Measurements from ENCODE around the gene ATAT1. TPM values are rescaled to one million over a fixed set of nuclear protein-coding genes. Genes with fewer than 3 reads are reported as not detected.
"Not testable (repeated sequence)": the region's sequence is repeated elsewhere in the genome, so short reads cannot be mapped to it uniquely, and the experiment has no call there.

ATAT1 gene
- total RNA-seq, 1 experiment from 2014 or later: 6.4 TPM

- TSS peak; percentile 14 for BruUV-seq (replicated peaks)
- Mint-ChIP-seq H3K4me3 (ENCODE audit: unreplicated experiment) (no peak overlapping the region), H3K27me3 (ENCODE audit: insufficient read depth, unreplicated experiment) (no peaks in the 10 kb centered on the region), H3K9me3 (ENCODE audit: unreplicated experiment) (no peaks in the 10 kb centered on the region), H3K4me1 (ENCODE audit: insufficient read depth, unreplicated experiment) (no peaks in the 10 kb centered on the region), H3K27ac (ENCODE audit: low read depth, unreplicated experiment) (no peak overlapping the region), H3K36me3 (ENCODE audit: insufficient read depth, unreplicated experiment) (peaks cover 88% of the 10 kb centered on the region)
- POLR2A ChIA-PET: interaction anchor here (1.1 kb wide), 1 partner anchor 18 kb away, joined by 3 read pairs; the partner anchor contains the start of gene DHX16
- CTCF ChIA-PET: interaction anchor here (0.8 kb wide), 1 partner anchor 17 kb away, joined by 4 read pairs; no protein-coding TSS in a partner anchor
- TF ChIP-seq CTCF (IDR thresholded peaks at IDR 0.05; ENCODE audit: unreplicated experiment): no peak
- intact Hi-C loops (cut with micrococcal nuclease): no loop called here
- no peak for DNase-seq (ENCODE audit: unreplicated experiment)
Measured at GRCh38 chr6:30654798-30655742, 28.4 kb downstream of the ATAT1 start.

- intact Hi-C loops (cut with micrococcal nuclease): no loop called here
- no peak for DNase-seq (ENCODE audit: unreplicated experiment)
- Mint-ChIP-seq H3K9me3 (ENCODE audit: unreplicated experiment) (no peaks in the 10 kb centered on the region), H3K4me3 (ENCODE audit: unreplicated experiment) (no peak overlapping the region), H3K27ac (ENCODE audit: low read depth, unreplicated experiment) (no peak overlapping the region), H3K4me1 (ENCODE audit: insufficient read depth, unreplicated experiment) (no peaks in the 10 kb centered on the region), H3K36me3 (ENCODE audit: insufficient read depth, unreplicated experiment) (peaks cover 86% of the 10 kb centered on the region), H3K27me3 (ENCODE audit: insufficient read depth, unreplicated experiment) (no peaks in the 10 kb centered on the region)
- ChIA-PET CTCF (no interaction called here), POLR2A (no interaction called here)
- no peak for TF ChIP-seq CTCF (IDR thresholded peaks at IDR 0.05; ENCODE audit: unreplicated experiment)
- no TSS peak for BruUV-seq (replicated peaks)
Measured at GRCh38 chr6:30655743-30656094, 29.0 kb downstream of the ATAT1 start.

- ChIA-PET CTCF (interaction anchor here (0.6 kb wide), 2 partner anchors 124 to 1000 kb away, joined by 3 read pairs; no protein-coding TSS in a partner anchor), POLR2A (interaction anchor here (0.7 to 1.3 kb wide), 2 partner anchors 10 to 75 kb away, joined by 3 read pairs; partner anchors contain the start of gene C6orf136)
- intact Hi-C loops (cut with micrococcal nuclease): no loop called here
- Mint-ChIP-seq H3K36me3 (ENCODE audit: insufficient read depth, unreplicated experiment) (peaks cover 85% of the 10 kb centered on the region), H3K4me1 (ENCODE audit: insufficient read depth, unreplicated experiment) (no peaks in the 10 kb centered on the region), H3K27me3 (ENCODE audit: insufficient read depth, unreplicated experiment) (no peaks in the 10 kb centered on the region), H3K4me3 (ENCODE audit: unreplicated experiment) (no peak overlapping the region), H3K27ac (ENCODE audit: low read depth, unreplicated experiment) (no peak overlapping the region), H3K9me3 (ENCODE audit: unreplicated experiment) (no peaks in the 10 kb centered on the region)
- no peak for TF ChIP-seq CTCF (IDR thresholded peaks at IDR 0.05; ENCODE audit: unreplicated experiment)
- TSS peak; percentile 21 for BruUV-seq (replicated peaks)
- no peak for DNase-seq (ENCODE audit: unreplicated experiment)
Measured at GRCh38 chr6:30656513-30656912, 29.8 kb downstream of the ATAT1 start.

GRCh38 chr6:30657454-30657853, 30.8 kb downstream of the ATAT1 start:
- no peak for DNase-seq (ENCODE audit: unreplicated experiment)
- no peaks in the 10 kb centered on the region for H3K4me1 Mint-ChIP-seq (ENCODE audit: insufficient read depth, unreplicated experiment)
- intact Hi-C loops (cut with micrococcal nuclease): no loop called here
- BruUV-seq (replicated peaks): no TSS peak
- no peaks in the 10 kb centered on the region for H3K27me3 Mint-ChIP-seq (ENCODE audit: insufficient read depth, unreplicated experiment)
- CTCF ChIA-PET: no interaction called here
- no peak for TF ChIP-seq CTCF (IDR thresholded peaks at IDR 0.05; ENCODE audit: unreplicated experiment)
- H3K4me3 Mint-ChIP-seq (ENCODE audit: unreplicated experiment): no peak overlapping the region
- H3K36me3 Mint-ChIP-seq (ENCODE audit: insufficient read depth, unreplicated experiment): peaks cover 85% of the 10 kb centered on the region
- H3K27ac Mint-ChIP-seq (ENCODE audit: low read depth, unreplicated experiment): no peak overlapping the region
- POLR2A ChIA-PET: interaction anchor here (1.3 to 1.4 kb wide), 2 partner anchors 11 to 15 kb away, joined by 3 read pairs; partner anchors contain the start of genes C6orf136 and DHX16
- no peaks in the 10 kb centered on the region for H3K9me3 Mint-ChIP-seq (ENCODE audit: unreplicated experiment)

GRCh38 chr6:30657922-30658321, 31.2 kb downstream of the ATAT1 start:
- H3K27ac Mint-ChIP-seq (ENCODE audit: low read depth, unreplicated experiment); H3K4me3 Mint-ChIP-seq (ENCODE audit: unreplicated experiment): not testable (repeated sequence)
- POLR2A ChIA-PET: interaction anchor here (1.4 kb wide), 1 partner anchor 14 kb away, joined by 3 read pairs; the partner anchor contains the start of gene DHX16

More at GRCh38 chr6:30657922-30658321, 31.2 kb downstream of the ATAT1 start:
- intact Hi-C loops (cut with micrococcal nuclease); H3K9me3 Mint-ChIP-seq (ENCODE audit: unreplicated experiment); H3K4me1 Mint-ChIP-seq (ENCODE audit: insufficient read depth, unreplicated experiment); H3K27me3 Mint-ChIP-seq (ENCODE audit: insufficient read depth, unreplicated experiment); DNase-seq (ENCODE audit: unreplicated experiment); CTCF ChIA-PET; BruUV-seq (replicated peaks): not testable (repeated sequence)
- H3K36me3 Mint-ChIP-seq (ENCODE audit: insufficient read depth, unreplicated experiment): peaks cover 85% of the 10 kb centered on the region

All from MCF 10A (cell line).